ENCODE results near the gene TMEM72. TPM values are rescaled to one million over a fixed set of nuclear protein-coding genes. Genes with fewer than 3 reads are reported as not detected.

The TMEM72 gene
- total and polyA plus RNA-seq, 2 of the 13 experiments (the other 11 are each of a cell fraction or from before 2014, with no cell fraction given), result 0.04 TPM; not detected in 1

- BruUV-seq (replicated peaks), result no TSS peak
- Histone ChIP-seq H3K79me2 (ENCODE audit: insufficient read depth, low read length) (no peaks in the 10 kb centered on the region), H3K4me3 (replicated peaks in 1 of 3; ENCODE audit: insufficient read depth in 1 of 3, low read depth in 2 of 3, low read length in 3 of 3) (peak overlapping the region in 1 of 3 experiments; percentile 4; a peak in 1 of 6 replicates), H3K27me3 (ENCODE audit: control insufficient read depth in 1 of 2, insufficient read depth in 2 of 2, low read length in 2 of 2) (no peaks in the 10 kb centered on the region), H3K9me3 (ENCODE audit: low read length) (no peaks in the 10 kb centered on the region), H3K27ac (ENCODE audit: extremely low read length, insufficient read depth, low read length) (peak overlapping the region; percentile 51), H3K4me2 (ENCODE audit: low read depth, low read length) (peak overlapping the region; percentile 33; the same call in 1 of the 2 replicates), H2AFZ (ENCODE audit: low read length) (no peak overlapping the region), H3K4me1 (ENCODE audit: insufficient read depth, low read length) (peaks cover 88% of the 10 kb centered on the region), H3K9ac (ENCODE audit: insufficient read depth, low read depth, low read length) (peak overlapping the region; percentile 25; the same call in 1 of the 2 replicates), H4K20me1 (ENCODE audit: insufficient read depth, low read length) (no peaks in the 10 kb centered on the region), H3K36me3 (replicated peaks in 1 of 2; ENCODE audit: control insufficient read depth in 1 of 2, insufficient read depth in 2 of 2, low read length in 2 of 2) (no peaks in the 10 kb centered on the region)
- in situ Hi-C loops (cut with HindIII; ENCODE audit: extremely low pct_ligation_motif_present, low pct_unique_long_range_greater_than_20kb) (no loop called here), intact Hi-C loops (cut with micrococcal nuclease; ENCODE audit: unreplicated experiment) (loop anchor here (1.0 kb wide), 2 partner anchors 24 to 29 kb away; partner anchors contain the start of gene RASSF4)
- ATAC-seq (peak; percentile 84), FAIRE-seq (peak; percentile 97), DNase-seq (ENCODE audit: low spot score) (peak; percentile 94)
- ChIA-PET CTCF (ENCODE audit: low intra/inter-chr PET ratio, low total read pairs) (interaction anchor here (0.9 to 1.0 kb wide), 2 partner anchors 29 to 40 kb away, joined by 3 to 8 read pairs; no protein-coding TSS in a partner anchor), POLR2A (interaction anchor here (0.7 to 7.1 kb wide), 8 partner anchors 9 to 60 kb away, joined by 3 to 215 read pairs (median 6); partner anchors contain the start of genes DEPP1 and RASSF4)
- 45% methylated on average over 7 of the region's 9 CpGs for WGBS (ENCODE audit: low lambda C conversion rate)
- no peak for TF ChIP-seq AKAP8 (CRISPR knock-in tag; IDR thresholded peaks at IDR 0.05)
- TF ChIP-seq ZMYM3 (CRISPR knock-in tag; IDR thresholded peaks at IDR 0.05), result peak; percentile 84
- TF ChIP-seq BHLHE40 (IDR thresholded peaks at IDR 0.05; ENCODE audit: low read length), result peak; percentile 28; the same call in 1 of the 2 replicates
- TF ChIP-seq POLR2AphosphoS2 (IDR thresholded peaks at IDR 0.05; ENCODE audit: low read depth, low read length), result no peak
- no peak for TF ChIP-seq SMARCE1 (IDR thresholded peaks at IDR 0.05; ENCODE audit: borderline replicate concordance)
- TF ChIP-seq, protein P1, sequence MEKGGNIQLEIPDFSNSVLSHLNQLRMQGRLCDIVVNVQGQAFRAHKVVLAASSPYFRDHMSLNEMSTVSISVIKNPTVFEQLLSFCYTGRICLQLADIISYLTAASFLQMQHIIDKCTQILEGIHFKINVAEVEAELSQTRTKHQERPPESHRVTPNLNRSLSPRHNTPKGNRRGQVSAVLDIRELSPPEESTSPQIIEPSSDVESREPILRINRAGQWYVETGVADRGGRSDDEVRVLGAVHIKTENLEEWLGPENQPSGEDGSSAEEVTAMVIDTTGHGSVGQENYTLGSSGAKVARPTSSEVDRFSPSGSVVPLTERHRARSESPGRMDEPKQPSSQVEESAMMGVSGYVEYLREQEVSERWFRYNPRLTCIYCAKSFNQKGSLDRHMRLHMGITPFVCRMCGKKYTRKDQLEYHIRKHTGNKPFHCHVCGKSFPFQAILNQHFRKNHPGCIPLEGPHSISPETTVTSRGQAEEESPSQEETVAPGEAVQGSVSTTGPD (CRISPR knock-in tag; IDR thresholded peaks at IDR 0.05), result no peak
- TF ChIP-seq ZNF589 (CRISPR knock-in tag; conservative IDR thresholded peaks at IDR 0.05), result 0 out of 2 replicates have a peak, but pooled peaks have one; percentile 36
- peak; percentile 29; the same call in 1 of the 2 replicates for TF ChIP-seq NR2F6 (IDR thresholded peaks at IDR 0.05)
- TF ChIP-seq NR2F6 (CRISPR knock-in tag; IDR thresholded peaks at IDR 0.05), result peak; percentile 79; the same call in 1 of the 2 replicates
- peak; percentile 80; the same call in 1 of the 2 replicates for TF ChIP-seq ZNF318 (CRISPR knock-in tag; IDR thresholded peaks at IDR 0.05)
- peak; percentile 23; the same call in 1 of the 2 replicates for TF ChIP-seq ETV5 (CRISPR knock-in tag; IDR thresholded peaks at IDR 0.05; ENCODE audit: borderline replicate concordance)
Observed at GRCh38 chr10:44935201-44935965, 24.2 kb downstream of the TMEM72 start.
